ENCODE measurements around the gene MRPS23. TPM values are rescaled to one million over a fixed set of nuclear protein-coding genes. Genes with fewer than 3 reads are reported as not detected.

The MRPS23 gene
- 15.3 TPM for total RNA-seq

DNA sequence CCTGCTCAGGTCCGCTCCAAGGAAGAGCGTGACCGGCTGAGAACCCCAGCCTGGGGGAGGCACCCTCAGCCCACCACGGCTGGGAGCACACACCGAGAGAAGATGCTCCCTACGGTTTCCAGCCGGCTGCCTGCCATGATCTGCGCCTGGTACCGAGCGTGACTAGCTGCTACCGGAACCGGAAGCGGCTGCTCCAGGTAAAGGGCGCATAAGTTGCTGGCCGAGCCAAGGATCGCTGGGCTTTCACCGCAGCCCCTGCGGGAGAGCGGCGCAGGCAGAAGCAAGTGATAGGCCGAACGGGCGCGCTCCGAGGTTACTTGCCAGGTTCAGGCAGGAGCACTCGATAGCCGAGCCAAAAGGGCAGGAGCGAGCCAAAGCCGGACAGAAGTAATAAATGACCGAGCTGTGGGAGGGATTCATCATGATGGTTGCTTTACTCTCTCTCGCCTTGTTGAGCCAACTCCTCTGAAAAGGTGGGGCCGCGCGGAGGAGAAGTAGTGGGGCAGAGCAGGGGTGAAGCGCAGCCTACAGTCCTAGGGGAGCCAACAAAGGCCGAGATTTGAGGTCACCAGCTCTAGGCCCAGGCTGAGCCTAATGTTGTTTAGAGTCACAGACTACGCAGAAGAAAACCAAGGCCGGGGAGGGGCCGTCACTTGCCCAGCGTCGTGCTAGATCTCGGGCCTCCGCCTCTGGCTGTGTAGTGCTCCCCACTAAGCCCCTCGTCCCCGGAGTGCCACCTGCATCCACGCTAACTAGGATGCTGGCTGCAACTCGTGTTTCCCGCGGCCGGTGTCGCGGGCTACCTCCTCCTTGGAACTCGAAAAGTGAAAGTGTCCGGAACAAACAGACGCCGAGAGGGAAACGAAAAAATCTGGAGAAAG lies at the start of gene MRPS23:
Gene MRPS23 (minus strand): TSS at position 171 of the 881 bp plus-strand sequence. CDS start 34 bp downstream, at position 137.
- DNase-seq: peak; percentile 99

DNA sequence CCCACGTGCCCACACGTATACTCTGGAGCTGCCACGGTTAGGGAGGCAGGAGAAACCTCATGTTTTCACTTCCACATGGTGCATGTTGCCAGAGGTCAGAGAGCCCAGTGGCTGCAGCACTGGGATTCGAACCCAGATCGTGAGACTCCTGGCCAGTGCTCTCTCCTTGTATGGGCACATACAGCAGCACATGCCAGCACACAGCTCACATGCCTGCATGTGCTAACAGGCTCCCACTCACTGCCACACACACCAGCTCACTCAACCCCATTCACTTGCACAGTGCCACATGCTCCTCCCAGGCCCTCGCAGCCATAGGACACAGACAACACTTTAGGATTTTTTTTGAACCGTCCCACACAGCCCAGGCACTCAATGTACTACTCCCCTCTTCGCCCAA lies 49.5 kb upstream of the MRPS23 start:
- DNase-seq: no peak

DNA sequence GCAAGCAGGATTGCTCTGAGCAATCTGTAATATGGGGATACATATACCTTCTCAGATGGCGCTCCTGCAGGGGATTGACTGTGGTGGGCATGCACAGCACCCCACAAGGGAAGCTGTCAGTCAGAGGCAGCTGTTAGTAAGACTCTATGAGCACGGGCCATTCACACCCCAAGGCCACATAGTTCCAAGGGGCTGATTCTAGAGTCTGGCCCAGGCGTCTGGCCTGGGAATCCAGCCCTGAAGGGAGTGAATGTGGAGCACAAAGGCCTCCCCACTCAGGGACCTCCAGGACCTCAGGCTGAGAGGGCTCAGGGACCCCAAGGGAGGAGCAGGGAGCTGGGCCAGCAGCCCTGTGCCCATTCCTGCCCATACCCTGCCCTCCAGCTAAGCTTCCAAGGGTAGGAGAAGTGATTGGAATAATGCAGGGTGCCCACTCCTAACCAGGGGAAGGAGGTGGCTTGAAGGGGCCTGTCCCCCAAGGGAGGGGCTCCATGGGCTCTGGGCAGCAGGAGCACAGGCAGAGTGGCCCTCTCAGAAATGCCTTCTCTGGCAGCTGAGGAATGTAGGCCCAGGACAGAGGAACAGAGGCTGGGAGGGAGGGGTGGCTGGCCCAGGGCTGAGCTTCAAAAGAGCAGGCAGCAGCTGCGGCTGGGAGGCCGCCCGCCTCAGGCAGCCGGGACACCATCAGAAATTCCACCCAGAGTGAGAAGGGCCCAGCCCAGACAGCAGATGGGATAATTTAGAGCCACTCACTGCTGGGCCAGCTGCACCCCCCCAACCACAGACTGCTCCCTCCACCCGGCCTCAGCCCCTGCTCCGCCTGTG lies 48.9 kb upstream of the MRPS23 start:
- peak; percentile 97 for DNase-seq

DNA sequence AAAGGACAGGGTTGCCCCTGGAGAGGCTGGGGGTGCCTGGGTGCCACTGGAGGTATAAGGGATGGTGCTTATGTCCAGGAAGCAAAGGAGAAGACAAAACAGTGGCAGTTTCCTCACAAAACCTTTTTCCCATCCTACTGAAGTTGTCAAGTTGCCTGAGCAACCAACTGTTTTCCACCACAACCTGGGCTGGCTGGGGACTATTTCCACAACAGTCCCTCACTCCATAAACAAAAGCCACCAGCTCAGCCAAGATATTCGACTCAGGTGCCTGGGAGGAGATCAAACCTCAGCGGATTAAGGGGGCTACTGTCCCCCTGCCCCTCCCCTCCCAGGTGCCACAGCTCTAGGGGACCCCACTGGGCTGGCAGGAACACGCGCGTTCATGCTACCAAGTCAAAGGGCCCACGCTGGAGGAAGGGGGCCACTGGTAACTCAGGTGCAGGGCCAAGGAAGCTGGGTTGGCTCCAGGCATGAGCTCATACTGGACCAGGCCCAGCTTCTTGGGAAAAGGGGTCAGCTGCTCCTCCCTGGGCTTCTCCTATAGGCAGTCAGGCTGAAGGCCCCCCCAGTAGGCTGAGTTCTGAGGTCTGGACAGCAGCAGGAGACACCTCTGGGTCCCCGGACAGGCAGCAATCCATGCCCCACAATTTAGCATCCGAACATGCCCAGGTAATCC lies 45.7 kb upstream of the MRPS23 start:
- DNase-seq: peak; percentile 88

- DNase-seq: no peak
These were observed 45.0 kb upstream of the MRPS23 start for GRCh38 chr17:57894848-57895247.

DNA sequence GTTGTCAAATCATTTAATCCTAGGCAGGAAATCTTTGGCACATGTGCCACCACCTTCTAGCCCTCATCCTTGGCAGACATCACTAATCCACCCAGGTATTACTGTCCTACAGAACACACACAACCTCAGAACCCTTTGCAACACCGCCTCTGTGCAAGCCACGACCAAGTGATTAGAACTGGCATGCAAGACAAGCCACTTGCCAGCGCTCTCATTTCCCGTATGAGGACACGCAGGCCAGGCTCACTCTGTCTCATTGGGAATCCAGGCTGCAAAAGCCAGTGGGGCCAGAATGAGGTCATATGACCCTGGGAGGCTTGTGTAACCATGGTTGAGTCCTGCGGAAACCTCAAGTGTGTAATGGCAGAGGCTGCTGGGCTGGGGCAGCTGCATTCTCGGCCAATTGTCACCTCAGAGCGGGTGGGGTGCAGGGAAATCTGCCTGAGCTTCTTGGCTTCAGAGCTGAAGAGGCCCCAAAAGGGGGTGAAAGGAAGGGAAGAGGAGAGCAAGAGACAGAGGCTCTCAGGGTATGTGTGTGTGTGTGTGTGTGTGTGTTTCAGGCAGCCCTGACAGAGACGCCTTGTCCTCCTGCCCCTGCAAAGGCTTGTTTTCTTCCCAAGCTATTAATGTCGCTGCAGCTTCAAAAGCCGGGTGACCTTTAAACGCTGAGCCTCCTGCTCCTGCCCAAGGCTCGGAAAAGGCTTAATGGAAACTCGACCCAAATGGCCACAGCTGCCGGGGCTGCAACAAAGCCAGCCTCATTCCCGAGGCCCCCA lies 43.2 kb upstream of the MRPS23 start:
- peak; percentile 98 for DNase-seq

DNA sequence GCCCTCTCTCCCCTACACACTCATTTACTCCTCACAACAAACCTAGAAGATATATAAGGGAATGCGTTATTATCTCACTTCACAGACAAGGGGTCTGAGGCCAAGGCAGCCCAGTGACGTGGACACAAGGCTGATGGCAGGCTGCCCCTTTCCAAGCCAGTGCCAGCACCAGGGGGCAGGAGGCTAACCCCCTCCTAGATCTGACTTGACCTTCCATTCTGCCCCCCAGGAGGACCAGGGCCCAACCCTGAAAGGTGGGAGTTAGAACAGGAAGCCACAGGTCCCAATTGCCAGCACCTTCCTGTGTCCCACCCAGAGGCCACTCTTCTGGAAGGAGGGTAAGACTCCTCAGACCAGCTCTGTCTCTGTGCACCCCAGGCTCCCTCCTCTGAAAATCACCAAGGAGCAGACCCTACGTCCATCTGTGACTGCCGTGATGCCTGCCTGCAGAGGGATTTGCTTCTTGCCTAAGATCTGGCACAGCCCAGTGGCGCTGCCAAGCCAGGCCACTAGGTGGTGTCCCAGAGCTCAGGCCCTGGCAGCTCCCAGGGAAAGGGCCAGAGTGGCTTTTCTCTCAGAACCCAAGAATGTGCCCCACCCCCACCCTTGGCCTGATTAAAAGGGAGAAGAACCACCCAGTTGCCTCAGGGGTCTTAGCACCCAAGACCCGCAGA lies 42.4 kb upstream of the MRPS23 start:
- peak; percentile 95 for DNase-seq

- DNase-seq: no peak
These were observed 41.0 kb upstream of the MRPS23 start for GRCh38 chr17:57890857-57891232.

- DNase-seq: peak; percentile 69
These were observed 40.3 kb upstream of the MRPS23 start for GRCh38 chr17:57889892-57890856.

DNA sequence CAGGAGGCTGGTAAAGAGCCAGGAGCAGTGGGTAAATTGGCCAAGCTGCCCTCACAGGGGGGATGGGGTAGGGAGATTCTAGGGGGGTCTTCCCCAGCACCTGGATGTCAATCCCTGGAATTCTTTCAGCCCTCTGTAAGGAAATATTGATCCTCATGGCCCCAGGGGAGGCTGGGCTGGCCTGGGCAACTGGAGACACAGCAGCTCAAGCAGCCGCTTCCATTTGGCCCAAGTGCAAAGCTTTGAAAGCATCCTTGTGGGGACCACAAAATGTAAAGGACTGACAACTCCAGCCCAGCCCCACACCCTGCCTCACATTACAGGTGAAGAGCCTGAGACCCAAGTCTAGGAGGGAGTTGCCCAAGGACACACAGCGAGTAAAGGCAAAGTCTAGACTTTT lies 39.4 kb upstream of the MRPS23 start:
- DNase-seq: no peak

- DNase-seq: no peak
These were observed 38.7 kb upstream of the MRPS23 start for GRCh38 chr17:57888311-57889216.

- DNase-seq: no peak
These were observed 37.3 kb upstream of the MRPS23 start for GRCh38 chr17:57887161-57887560.

DNA sequence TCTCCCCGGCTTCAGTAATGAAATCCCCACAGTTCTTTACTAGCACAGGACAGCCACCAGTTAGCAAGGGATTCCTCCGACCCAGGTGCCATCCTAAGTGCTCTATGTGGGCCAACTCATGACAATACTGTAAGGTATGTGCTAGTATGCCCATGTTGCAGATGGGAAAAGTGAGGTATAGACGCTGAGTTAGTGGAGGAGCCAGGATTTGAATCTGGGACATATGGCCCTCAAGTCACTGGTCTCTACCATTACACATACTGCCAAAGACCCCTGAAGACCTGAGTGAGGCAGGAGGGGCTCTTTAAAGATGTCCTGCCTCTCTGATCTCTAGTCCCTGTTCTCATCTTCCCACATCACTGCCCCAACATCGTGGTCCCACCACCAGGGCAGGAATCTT lies 36.2 kb upstream of the MRPS23 start:
- DNase-seq: no peak

DNA sequence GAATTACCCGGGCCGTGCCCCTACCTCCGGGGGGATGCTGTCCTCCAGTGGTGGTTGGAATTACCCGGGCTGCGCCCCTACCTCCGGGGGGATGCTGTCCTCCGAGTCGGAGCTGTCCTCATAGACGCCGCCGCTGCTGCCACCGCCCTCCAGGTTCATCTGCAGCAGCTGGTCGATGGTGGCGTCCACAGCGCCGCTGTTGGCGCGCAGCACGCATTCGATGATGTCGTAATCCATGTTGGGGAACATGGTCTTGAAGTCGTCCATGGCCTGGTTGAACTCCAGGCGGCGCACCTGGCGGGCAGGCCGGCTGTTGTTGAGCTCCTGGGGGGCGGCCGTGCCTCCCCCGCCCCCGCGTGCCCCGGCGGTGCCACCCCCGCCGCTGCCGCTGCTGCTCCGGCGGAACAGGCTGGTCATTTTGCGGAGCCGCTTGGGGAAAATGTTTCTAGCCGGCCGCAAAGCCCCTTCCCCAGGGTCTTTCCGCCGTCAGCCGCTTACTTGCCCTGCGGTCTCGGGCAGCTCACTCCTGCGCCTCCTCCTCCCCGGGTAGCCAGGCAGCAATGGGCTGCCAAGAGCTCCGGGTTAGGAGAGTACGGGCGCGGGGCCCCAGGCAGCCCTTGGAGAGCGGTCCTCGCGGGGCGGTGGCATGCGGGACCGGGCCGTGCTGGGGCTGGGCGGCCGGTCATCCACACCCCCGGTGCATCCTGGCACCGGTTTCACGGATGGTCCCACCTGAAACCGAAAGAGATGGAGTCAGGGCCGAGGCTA lies 35.5 kb upstream of the MRPS23 start:
- DNase-seq: no peak

- DNase-seq: peak; percentile 67
These were observed 32.0 kb upstream of the MRPS23 start for GRCh38 chr17:57881783-57882351.

GRCh38 chr17:57881143-57881542 lies 31.3 kb upstream of the MRPS23 start:
- DNase-seq: peak; percentile 94

DNA sequence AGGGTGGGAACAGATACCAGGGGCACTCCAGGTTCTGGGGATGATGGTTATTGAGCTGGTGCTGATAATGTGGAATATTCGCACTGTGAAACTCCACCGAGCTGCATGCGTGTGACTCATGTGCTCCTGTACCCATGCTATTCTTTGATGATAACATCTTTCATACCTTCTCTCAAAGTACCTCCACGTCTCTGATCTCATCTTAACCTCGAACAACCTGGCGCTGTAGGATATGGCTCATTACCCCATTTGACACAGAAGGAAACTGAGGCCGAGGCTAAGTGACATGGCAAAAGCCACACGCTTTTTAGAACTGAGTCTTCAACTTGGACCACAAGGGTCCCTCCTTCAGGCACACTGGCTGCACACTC lies 30.2 kb upstream of the MRPS23 start:
- DNase-seq: no peak

Data from tongue (tissue), 2 donors.